AG09309 (cell line): ENCODE data around the gene GTF2H4.
"Not testable (repeated sequence)": the region's sequence is repeated elsewhere in the genome, so short reads cannot be mapped to it uniquely, and the experiment has no call there.

Experiments used
- DNase-seq: peaks from one replicate; pipeline ENCODE4 v3.0.0-alpha.2; 2010; ENCODE audit warnings: low read depth
- H3K4me3 ChIP-seq: 2 replicates; pipeline ENCODE4 v1.5.1; 2011; ENCODE audit warnings: mild to moderate bottlenecking, low read depth, low read length, moderate library complexity; ENCODE audit not compliant: control insufficient read depth
- CTCF ChIP-seq: IDR thresholded peaks from 2 replicates; pipeline ENCODE4 v1.5.1; 2011; ENCODE audit warnings: mild to moderate bottlenecking, low read depth, low read length, inconsistent platforms; ENCODE audit not compliant: insufficient read depth, control insufficient read depth; ENCODE audit errors: missing control alignments

GTF2H4 gene

GRCh38 chr6:30907758-30908591, at the start of gene GTF2H4:
GTF2H4 (plus strand) TSS chr6:30908207.
- H3K4me3 ChIP-seq = peak within 1 kb of the TSS; percentile 91
- DNase-seq = peak; percentile 96
- TF ChIP-seq CTCF = no peak

GRCh38 chr6:30859726-30860125, 48.3 kb upstream of the GTF2H4 start:
- H3K4me3 ChIP-seq, DNase-seq: not testable (repeated sequence)

GRCh38 chr6:30861257-30862048, 46.6 kb upstream of the GTF2H4 start:
- no peak for TF ChIP-seq CTCF
- DNase-seq = no peak
- no peak overlapping the region for H3K4me3 ChIP-seq

GRCh38 chr6:30862156-30862875, 45.7 kb upstream of the GTF2H4 start:
- no peak overlapping the region for H3K4me3 ChIP-seq
- no peak for DNase-seq
- TF ChIP-seq CTCF = no peak

GRCh38 chr6:30864325-30864724, 43.7 kb upstream of the GTF2H4 start:
- no peak overlapping the region for H3K4me3 ChIP-seq
- no peak for TF ChIP-seq CTCF
- DNase-seq = no peak

- not testable (repeated sequence) for DNase-seq, H3K4me3 ChIP-seq
Measured at GRCh38 chr6:30869241-30869749, 38.7 kb upstream of the GTF2H4 start.

DNA sequence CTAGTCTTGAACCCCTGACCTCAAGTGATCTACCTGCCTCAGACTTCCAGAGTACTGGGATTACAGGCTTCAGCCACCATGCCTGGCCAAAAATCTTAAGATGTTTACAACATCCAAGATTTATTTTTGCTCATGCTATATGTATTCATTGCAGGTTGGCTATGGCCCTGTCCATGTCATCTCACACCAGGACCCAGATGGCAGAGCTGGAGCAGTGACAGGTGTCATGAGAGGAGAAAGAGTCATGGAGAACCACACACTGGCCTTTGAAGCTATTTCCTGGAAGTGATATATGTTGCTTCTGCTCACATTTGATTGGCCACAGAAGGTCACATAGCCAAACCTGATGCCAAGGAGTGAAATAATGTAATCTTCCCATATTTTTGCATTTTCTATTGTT, 37.5 kb upstream of the GTF2H4 start:
- no peak for DNase-seq
- no peak overlapping the region for H3K4me3 ChIP-seq
- no peak for TF ChIP-seq CTCF
